Smooth muscle cell (in vitro differentiated cells): ENCODE results near the gene NTRK1. TPM values are rescaled to one million over a fixed set of nuclear protein-coding genes. Genes with fewer than 3 reads are reported as not detected.

ENCODE experiments used
- DNase-seq: peaks from one replicate; lab custom pipeline; 2025; ENCODE audit not compliant: unreplicated experiment; lab: John Stamatoyannopoulos, UW
- H2AFZ ChIP-seq: fragments of 200-600 bp; sonication (generic); 2 replicates; pipeline ENCODE4 v1.6.0; 2016; ENCODE audit warnings: antibody characterized with exemption, low read depth, mild to moderate bottlenecking
- H3F3A ChIP-seq: fragments of 200-600 bp; sonication (generic); 2 replicates; pipeline ENCODE4 v1.6.0; 2017; ENCODE audit warnings: antibody characterized with exemption, low read depth
- H3K27ac ChIP-seq: fragments of 200-600 bp; sonication (generic); 2 replicates; pipeline ENCODE4 v1.5.1; 2016; ENCODE audit warnings: low read depth, mild to moderate bottlenecking
- H3K27me3 ChIP-seq: fragments of 200-600 bp; sonication (generic); 2 replicates; pipeline ENCODE4 v1.6.1; 2016; ENCODE audit warnings: low read depth, mild to moderate bottlenecking
- H3K36me3 ChIP-seq: fragments of 200-600 bp; sonication (generic); 2 replicates; pipeline ENCODE4 v1.5.1; 2016; ENCODE audit warnings: low read depth
- H3K4me1 ChIP-seq: fragments of 200-600 bp; sonication (generic); 2 replicates; pipeline ENCODE4 v1.5.1; 2016; ENCODE audit warnings: low read depth
- H3K4me2 ChIP-seq: fragments of 200-600 bp; sonication (generic); 2 replicates; pipeline ENCODE4 v1.6.0; 2016; ENCODE audit warnings: mild to moderate bottlenecking
- H3K4me3 ChIP-seq: fragments of 200-600 bp; sonication (generic); 2 replicates; pipeline ENCODE4 v1.5.1; 2016; ENCODE audit warnings: mild to moderate bottlenecking
- H3K79me2 ChIP-seq: fragments of 200-600 bp; sonication (generic); 2 replicates; pipeline ENCODE4 v1.6.0; 2016; ENCODE audit warnings: low read depth, mild to moderate bottlenecking
- H3K9ac ChIP-seq: fragments of 200-600 bp; sonication (generic); 2 replicates; pipeline ENCODE4 v1.6.0; 2016; ENCODE audit warnings: low read depth
- H3K9me3 ChIP-seq: fragments of 200-600 bp; sonication (generic); replicated peaks from 2 replicates; pipeline ENCODE4 v1.5.1; 2016; ENCODE audit warnings: low read depth
- H4K20me1 ChIP-seq: fragments of 200-600 bp; sonication (generic); 2 replicates; pipeline ENCODE4 v1.6.0; 2016; ENCODE audit warnings: low read depth
- WGBS: methylation state at CpG from one replicate; pipeline ENCODE4 v1.1.7; 2016; ENCODE audit warnings: low lambda C conversion rate; 5-methylcytosine and 5-hydroxymethylcytosine counted together
- polyA plus RNA-seq: library from polyadenylated mRNA; unstranded; fragments of >200 nt; fragmentation: Nextera tagmentation; extraction: Ambion mirVana; gene quantifications from 2 replicates; pipeline ENCODE4 v1.2.1, GENCODE V29; 2016
- total RNA-seq: library from RNA; depleted of rRNA; stranded (reverse); fragments of >200 nt; gene quantifications from 2 replicates; pipeline ENCODE4 v1.2.3, GENCODE V29; 2014
- TF ChIP-seq, protein P1 (sequence below): fragments of 200-600 bp; sonication (generic); IDR thresholded peaks from 2 replicates; pipeline ENCODE4 v1.5.1; 2017; ENCODE audit warnings: borderline replicate concordance, mild to moderate bottlenecking, antibody characterized with exemption; ENCODE audit not compliant: insufficient read depth, poor library complexity, severe bottlenecking

The NTRK1 gene
- total RNA-seq (0.85 and 1.2 TPM in 2 replicates), polyA plus RNA-seq (3.6 and 5.3 TPM in 2 replicates)

DNA sequence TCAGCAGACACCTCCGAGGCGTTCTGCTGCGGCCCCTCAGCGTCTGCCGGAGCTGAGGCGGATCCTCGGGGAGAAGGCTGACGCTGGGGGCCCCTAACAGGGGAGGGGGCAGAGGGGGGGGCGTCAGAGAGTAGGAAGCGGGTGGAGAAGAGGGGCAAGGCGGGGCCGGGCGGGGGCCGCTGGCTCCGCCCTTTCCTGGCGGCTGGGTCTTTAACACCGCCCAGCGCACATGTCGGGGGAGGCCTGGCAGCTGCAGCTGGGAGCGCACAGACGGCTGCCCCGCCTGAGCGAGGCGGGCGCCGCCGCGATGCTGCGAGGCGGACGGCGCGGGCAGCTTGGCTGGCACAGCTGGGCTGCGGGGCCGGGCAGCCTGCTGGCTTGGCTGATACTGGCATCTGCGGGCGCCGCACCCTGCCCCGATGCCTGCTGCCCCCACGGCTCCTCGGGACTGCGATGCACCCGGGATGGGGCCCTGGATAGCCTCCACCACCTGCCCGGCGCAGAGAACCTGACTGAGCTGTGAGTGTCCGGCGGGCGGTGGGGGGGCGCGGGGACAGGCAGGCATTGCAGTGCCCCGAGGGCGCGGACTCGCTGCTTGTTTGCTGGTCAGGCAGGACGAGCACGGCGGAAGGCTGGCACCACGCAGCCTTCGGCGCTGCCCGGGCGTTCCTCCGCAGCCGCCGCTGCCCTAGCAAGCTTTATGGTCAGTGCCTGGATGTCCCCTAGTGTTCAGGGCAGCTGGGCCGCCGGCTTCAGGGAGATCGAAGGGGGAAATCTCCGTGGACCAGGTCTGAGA is at the start of gene NTRK1:
NTRK1 (plus strand) TSS at position 238 of the 796 bp plus-strand sequence; CDS start at position 308, 70 bp downstream.
- Histone ChIP-seq H2AFZ (peak within 1 kb of the TSS; percentile 67), H3K79me2 (no peaks in the 10 kb centered on the region), H4K20me1 (no peaks in the 10 kb centered on the region), H3K27ac (no peak within 1 kb of the TSS), H3K9ac (no peak within 1 kb of the TSS), H3K27me3 (peaks cover 14% of the 10 kb centered on the region), H3K36me3 (no peaks in the 10 kb centered on the region), H3K4me2 (peak within 1 kb of the TSS; percentile 96), H3K4me3 (peak within 1 kb of the TSS; percentile 57), H3F3A (peaks cover 4% of the 10 kb centered on the region), H3K9me3 (no peaks in the 10 kb centered on the region), H3K4me1 (peaks cover 29% of the 10 kb centered on the region)
- TF ChIP-seq, protein P1, sequence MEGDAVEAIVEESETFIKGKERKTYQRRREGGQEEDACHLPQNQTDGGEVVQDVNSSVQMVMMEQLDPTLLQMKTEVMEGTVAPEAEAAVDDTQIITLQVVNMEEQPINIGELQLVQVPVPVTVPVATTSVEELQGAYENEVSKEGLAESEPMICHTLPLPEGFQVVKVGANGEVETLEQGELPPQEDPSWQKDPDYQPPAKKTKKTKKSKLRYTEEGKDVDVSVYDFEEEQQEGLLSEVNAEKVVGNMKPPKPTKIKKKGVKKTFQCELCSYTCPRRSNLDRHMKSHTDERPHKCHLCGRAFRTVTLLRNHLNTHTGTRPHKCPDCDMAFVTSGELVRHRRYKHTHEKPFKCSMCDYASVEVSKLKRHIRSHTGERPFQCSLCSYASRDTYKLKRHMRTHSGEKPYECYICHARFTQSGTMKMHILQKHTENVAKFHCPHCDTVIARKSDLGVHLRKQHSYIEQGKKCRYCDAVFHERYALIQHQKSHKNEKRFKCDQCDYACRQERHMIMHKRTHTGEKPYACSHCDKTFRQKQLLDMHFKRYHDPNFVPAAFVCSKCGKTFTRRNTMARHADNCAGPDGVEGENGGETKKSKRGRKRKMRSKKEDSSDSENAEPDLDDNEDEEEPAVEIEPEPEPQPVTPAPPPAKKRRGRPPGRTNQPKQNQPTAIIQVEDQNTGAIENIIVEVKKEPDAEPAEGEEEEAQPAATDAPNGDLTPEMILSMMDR = no peak
- WGBS = 9% methylated on average over 38 of the region's 69 CpGs
- DNase-seq = peak; percentile 30

- 58% methylated on average over 4 of the region's 4 CpGs for WGBS
- no peak overlapping the region for H2AFZ ChIP-seq
- peaks cover 4% of the 10 kb centered on the region for H4K20me1 ChIP-seq
- no peak overlapping the region for H3K4me3 ChIP-seq
- H3K79me2 ChIP-seq = no peaks in the 10 kb centered on the region
- DNase-seq = no peak
- no peaks in the 10 kb centered on the region for H3K27me3 ChIP-seq
- H3K9ac ChIP-seq = no peak overlapping the region
- TF ChIP-seq, protein P1 = no peak
- H3K4me2 ChIP-seq = no peak overlapping the region
- H3K9me3 ChIP-seq = no peaks in the 10 kb centered on the region
- no peaks in the 10 kb centered on the region for H3K36me3 ChIP-seq
- H3F3A ChIP-seq = peaks cover 23% of the 10 kb centered on the region
- H3K4me1 ChIP-seq = peaks cover 22% of the 10 kb centered on the region
- H3K27ac ChIP-seq = no peak overlapping the region
Measured at GRCh38 chr1:156811168-156811567, 49.5 kb upstream of the NTRK1 start.

DNA sequence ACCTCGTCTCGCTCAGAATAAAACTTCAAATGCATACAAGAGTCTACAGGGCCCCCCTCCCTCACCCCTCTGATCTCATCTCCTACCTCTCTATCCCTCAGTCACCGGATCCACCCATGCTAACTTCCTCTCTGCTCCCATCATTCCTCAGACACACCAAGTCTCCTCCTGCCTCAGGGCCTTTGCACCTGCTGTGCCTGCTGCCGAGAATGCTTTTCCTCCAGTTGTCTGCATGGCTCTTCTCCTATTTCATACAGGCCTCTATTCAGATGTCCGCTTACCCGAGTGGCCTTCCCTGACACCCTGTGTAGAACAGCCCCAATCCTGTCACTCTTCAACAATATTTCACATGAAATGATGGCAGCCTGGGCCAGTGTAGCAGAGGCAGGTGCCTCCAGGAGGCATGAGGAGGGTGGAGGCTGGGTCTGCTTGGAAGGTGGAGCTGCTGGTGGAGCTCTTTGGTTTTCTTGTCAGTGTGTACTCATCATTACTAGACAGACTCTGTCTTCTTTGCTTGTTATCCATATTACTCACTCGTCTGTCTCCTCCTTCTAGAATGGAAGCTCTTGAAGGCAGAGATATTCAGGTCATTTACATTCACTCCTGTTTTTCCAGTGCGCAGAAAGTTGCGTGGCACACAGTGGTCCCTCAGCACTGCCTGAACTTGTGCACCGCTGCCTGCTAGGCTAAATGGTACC is 48.2 kb upstream of the NTRK1 start:
- peaks cover 13% of the 10 kb centered on the region for H3F3A ChIP-seq
- H3K4me1 ChIP-seq = peaks cover 25% of the 10 kb centered on the region
- H3K4me3 ChIP-seq = no peak overlapping the region
- H4K20me1 ChIP-seq = peaks cover 4% of the 10 kb centered on the region
- H3K36me3 ChIP-seq = no peaks in the 10 kb centered on the region
- DNase-seq = no peak
- peak overlapping the region; percentile 38 for H3K27ac ChIP-seq
- TF ChIP-seq, protein P1 = no peak
- no peaks in the 10 kb centered on the region for H3K79me2 ChIP-seq
- no peaks in the 10 kb centered on the region for H3K27me3 ChIP-seq
- H3K4me2 ChIP-seq = peak overlapping the region; percentile 81
- no peak overlapping the region for H3K9ac ChIP-seq
- H2AFZ ChIP-seq = no peak overlapping the region
- no peaks in the 10 kb centered on the region for H3K9me3 ChIP-seq
- WGBS = 93% methylated on average over 10 of the region's 10 CpGs
